GM23338 (cell line): ENCODE measurements around the gene JAKMIP1. TPM values are rescaled to one million over a fixed set of nuclear protein-coding genes. Genes with fewer than 3 reads are reported as not detected.

Experiments used
- ATAC-seq: fragments of 200-7000 bp; cut with Tn5 transposase; 3 replicates; pipeline ENCODE4 v1.9.1; 2020
- DNase-seq: peaks from one replicate; pipeline ENCODE4 v3.0.0-alpha.2; 2015; ENCODE audit warnings: low spot score
- H2AFZ ChIP-seq: fragments of 200-600 bp; sonication (generic); 2 replicates; pipeline ENCODE4 v1.8.0; 2016; ENCODE audit warnings: antibody characterized with exemption, mild to moderate bottlenecking, moderate library complexity
- H3F3A ChIP-seq: fragments of 200-600 bp; sonication (generic); replicated peaks from 2 replicates; pipeline ENCODE4 v1.8.0; 2017; ENCODE audit warnings: antibody characterized with exemption, mixed run types, low read depth
- H3K27ac ChIP-seq: fragments of 200-600 bp; sonication (generic); 2 replicates; pipeline ENCODE4 v1.6.1; 2016; ENCODE audit warnings: low read depth
- H3K27me3 ChIP-seq: fragments of 200-600 bp; sonication (generic); 2 replicates; pipeline ENCODE4 v1.8.0; 2016; ENCODE audit warnings: mild to moderate bottlenecking, mixed run types, moderate library complexity; ENCODE audit not compliant: insufficient read depth
- H3K36me3 ChIP-seq: fragments of 200-600 bp; sonication (generic); 2 replicates; pipeline ENCODE4 v1.8.0; 2016; ENCODE audit warnings: mild to moderate bottlenecking; ENCODE audit not compliant: insufficient read depth
- H3K4me1 ChIP-seq: fragments of 200-600 bp; sonication (generic); 2 replicates; pipeline ENCODE4 v1.8.0; 2016; ENCODE audit warnings: mild to moderate bottlenecking, moderate library complexity; ENCODE audit not compliant: insufficient read depth
- H3K4me2 ChIP-seq: fragments of 200-600 bp; sonication (generic); 2 replicates; pipeline ENCODE4 v1.7.1; 2017; ENCODE audit warnings: mixed run types
- H3K4me3 ChIP-seq: fragments of 200-600 bp; sonication (generic); 2 replicates; pipeline ENCODE4 v1.6.1; 2016; ENCODE audit warnings: mixed run types
- H3K79me2 ChIP-seq: fragments of 200-600 bp; sonication (generic); replicated peaks from 2 replicates; pipeline ENCODE4 v1.8.0; 2017; ENCODE audit warnings: mild to moderate bottlenecking; ENCODE audit not compliant: insufficient read depth
- H3K9me2 ChIP-seq: fragments of 200-600 bp; sonication (generic); 2 replicates; pipeline ENCODE4 v1.8.0; 2017; ENCODE audit not compliant: insufficient read depth
- H4K20me1 ChIP-seq: fragments of 200-600 bp; sonication (generic); replicated peaks from 2 replicates; pipeline ENCODE4 v1.8.0; 2017; ENCODE audit warnings: mild to moderate bottlenecking; ENCODE audit not compliant: insufficient read depth
- H3K27ac Mint-ChIP-seq: 2 replicates; pipeline ENCODE4 v1.8.0; 2020; ENCODE audit warnings: inconsistent platforms, mild to moderate bottlenecking, moderate library complexity, mixed read lengths
- H3K27me3 Mint-ChIP-seq: 3 replicates; pipeline ENCODE4 v1.8.0; 2022; ENCODE audit warnings: low read depth, mild to moderate bottlenecking, moderate library complexity, mixed read lengths, inconsistent platforms; ENCODE audit not compliant: insufficient read depth, poor library complexity
- H3K36me3 Mint-ChIP-seq: 3 replicates; pipeline ENCODE4 v1.8.0; 2021; ENCODE audit warnings: low read depth, mild to moderate bottlenecking, inconsistent platforms, moderate library complexity, mixed read lengths
- H3K4me1 Mint-ChIP-seq: 3 replicates; pipeline ENCODE4 v1.8.0; 2020; ENCODE audit warnings: mild to moderate bottlenecking, inconsistent platforms, mixed read lengths
- H3K4me3 Mint-ChIP-seq: 3 replicates; pipeline ENCODE4 v1.8.0; 2021; ENCODE audit warnings: moderate library complexity, mild to moderate bottlenecking, inconsistent platforms, mixed read lengths
- H3K9me3 Mint-ChIP-seq: 3 replicates; pipeline ENCODE4 v1.8.0; 2020; ENCODE audit warnings: moderate library complexity, mild to moderate bottlenecking, inconsistent platforms, mixed read lengths
- CREB1 ChIP-seq: fragments of 250-450 bp; sonication (Bioruptor Pico); IDR thresholded peaks from 2 replicates; pipeline ENCODE4 v1.5.0; 2020; ENCODE audit warnings: low read depth, mild to moderate bottlenecking, moderate library complexity
- EZH2 ChIP-seq: fragments of 200-600 bp; sonication (generic); IDR thresholded peaks from one replicate; pipeline ENCODE4 v1.8.0; 2017; ENCODE audit warnings: antibody characterized with exemption, mild to moderate bottlenecking, low read depth; ENCODE audit not compliant: unreplicated experiment
- NANOG ChIP-seq: IDR thresholded peaks from 2 replicates; pipeline ENCODE4 v1.6.1; 2016; ENCODE audit warnings: antibody characterized with exemption, borderline replicate concordance
- STAT1 ChIP-seq: IDR thresholded peaks from one replicate; pipeline ENCODE4 v1.6.1; 2016; ENCODE audit warnings: antibody characterized with exemption; ENCODE audit not compliant: unreplicated experiment
- polyA plus RNA-seq: library from polyadenylated mRNA; unstranded; fragments of >200 nt; fragmentation: Nextera tagmentation; extraction: Ambion mirVana; gene quantifications from 2 replicates; pipeline ENCODE4 v1.2.1, GENCODE V29; 2016
- total RNA-seq: library from RNA; depleted of rRNA; stranded (reverse); fragments of >200 nt; shearing (Covaris generic); gene quantifications from 2 replicates; pipeline ENCODE4 v1.2.3, GENCODE V29; 2014
- TF ChIP-seq, protein P1 (sequence below): IDR thresholded peaks from one replicate; pipeline ENCODE4 v1.6.1; 2018; ENCODE audit warnings: antibody characterized with exemption; ENCODE audit not compliant: unreplicated experiment

JAKMIP1 gene
- total and polyA plus RNA-seq, 2 experiments from 2014 or later, result 4.6 to 5.1 TPM

GRCh38 chr4:6221851-6222760 lies 21.8 kb upstream of the JAKMIP1 start:
- H3K4me3 Mint-ChIP-seq, result peak overlapping the region; percentile 88
- Histone ChIP-seq H3K4me2 (peak overlapping the region; percentile 92), H3K4me3 (peak overlapping the region; percentile 95)

DNA sequence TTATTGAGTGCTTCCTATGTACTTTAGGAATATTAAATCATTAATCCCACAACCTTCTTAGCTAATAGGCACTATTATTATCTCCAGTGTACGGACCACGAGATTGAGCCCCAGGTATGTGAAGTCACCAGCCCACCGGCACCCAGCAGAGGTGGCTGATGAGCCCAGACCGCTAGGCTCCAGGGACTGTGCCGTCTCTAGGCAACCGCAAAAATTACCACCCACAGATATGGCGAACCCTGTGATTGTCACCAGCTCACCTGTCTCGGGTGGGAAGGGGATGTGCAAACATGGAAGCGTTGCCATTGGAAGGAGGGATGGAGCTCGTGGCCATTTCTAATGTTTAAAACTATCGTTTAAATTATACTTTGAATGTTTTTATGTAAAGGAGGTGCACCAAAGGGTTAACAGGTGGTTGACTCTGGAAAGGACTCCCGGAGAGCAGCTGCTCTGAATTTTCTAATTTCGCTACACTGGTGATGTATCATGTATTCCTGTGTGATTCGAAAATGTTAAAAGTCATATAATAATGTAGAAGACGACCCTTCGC lies 21.0 kb upstream of the JAKMIP1 start:
- peak; percentile 59 for DNase-seq
- Mint-ChIP-seq H3K4me3 (peak overlapping the region; percentile 88), H3K27me3 (peaks cover 4% of the 10 kb centered on the region), H3K27ac (peak overlapping the region; percentile 71; the same call in 1 of the 2 replicates), H3K4me1 (peaks cover 9% of the 10 kb centered on the region), H3K36me3 (no peaks in the 10 kb centered on the region), H3K9me3 (peaks cover 4% of the 10 kb centered on the region; the same call in 1 of the 3 replicates)
- Histone ChIP-seq H2AFZ (peak overlapping the region; percentile 98), H3K36me3 (no peaks in the 10 kb centered on the region), H3K4me2 (peak overlapping the region; percentile 92), H3K9me2 (no peaks in the 10 kb centered on the region), H3F3A (0 out of 2 replicates have a peak, but pooled peaks cover 3% of the 10 kb centered on the region), H3K27me3 (peaks cover 14% of the 10 kb centered on the region), H3K27ac (no peak overlapping the region), H3K79me2 (no peaks in the 10 kb centered on the region), H4K20me1 (no peaks in the 10 kb centered on the region), H3K4me3 (peak overlapping the region; percentile 95), H3K4me1 (no peaks in the 10 kb centered on the region)
- TF ChIP-seq, protein P1, sequence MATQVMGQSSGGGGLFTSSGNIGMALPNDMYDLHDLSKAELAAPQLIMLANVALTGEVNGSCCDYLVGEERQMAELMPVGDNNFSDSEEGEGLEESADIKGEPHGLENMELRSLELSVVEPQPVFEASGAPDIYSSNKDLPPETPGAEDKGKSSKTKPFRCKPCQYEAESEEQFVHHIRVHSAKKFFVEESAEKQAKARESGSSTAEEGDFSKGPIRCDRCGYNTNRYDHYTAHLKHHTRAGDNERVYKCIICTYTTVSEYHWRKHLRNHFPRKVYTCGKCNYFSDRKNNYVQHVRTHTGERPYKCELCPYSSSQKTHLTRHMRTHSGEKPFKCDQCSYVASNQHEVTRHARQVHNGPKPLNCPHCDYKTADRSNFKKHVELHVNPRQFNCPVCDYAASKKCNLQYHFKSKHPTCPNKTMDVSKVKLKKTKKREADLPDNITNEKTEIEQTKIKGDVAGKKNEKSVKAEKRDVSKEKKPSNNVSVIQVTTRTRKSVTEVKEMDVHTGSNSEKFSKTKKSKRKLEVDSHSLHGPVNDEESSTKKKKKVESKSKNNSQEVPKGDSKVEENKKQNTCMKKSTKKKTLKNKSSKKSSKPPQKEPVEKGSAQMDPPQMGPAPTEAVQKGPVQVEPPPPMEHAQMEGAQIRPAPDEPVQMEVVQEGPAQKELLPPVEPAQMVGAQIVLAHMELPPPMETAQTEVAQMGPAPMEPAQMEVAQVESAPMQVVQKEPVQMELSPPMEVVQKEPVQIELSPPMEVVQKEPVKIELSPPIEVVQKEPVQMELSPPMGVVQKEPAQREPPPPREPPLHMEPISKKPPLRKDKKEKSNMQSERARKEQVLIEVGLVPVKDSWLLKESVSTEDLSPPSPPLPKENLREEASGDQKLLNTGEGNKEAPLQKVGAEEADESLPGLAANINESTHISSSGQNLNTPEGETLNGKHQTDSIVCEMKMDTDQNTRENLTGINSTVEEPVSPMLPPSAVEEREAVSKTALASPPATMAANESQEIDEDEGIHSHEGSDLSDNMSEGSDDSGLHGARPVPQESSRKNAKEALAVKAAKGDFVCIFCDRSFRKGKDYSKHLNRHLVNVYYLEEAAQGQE, result no peak
- TF ChIP-seq NANOG (no peak), CREB1 (no peak)
- peak; percentile 42 for ATAC-seq

More at GRCh38 chr4:6221851-6222760, 21.8 kb upstream of the JAKMIP1 start:
- H3K27me3 Mint-ChIP-seq, result peaks cover 6% of the 10 kb centered on the region
- Histone ChIP-seq H3K4me1 (no peaks in the 10 kb centered on the region), H4K20me1 (no peaks in the 10 kb centered on the region), H3K36me3 (no peaks in the 10 kb centered on the region), H3K79me2 (no peaks in the 10 kb centered on the region), H3K27me3 (peaks cover 14% of the 10 kb centered on the region), H3K9me2 (no peaks in the 10 kb centered on the region), H3K27ac (no peak overlapping the region), H2AFZ (peak overlapping the region; percentile 98), H3F3A (0 out of 2 replicates have a peak, but pooled peaks cover 3% of the 10 kb centered on the region)
- H3K9me3 Mint-ChIP-seq, result peaks cover 4% of the 10 kb centered on the region; the same call in 1 of the 3 replicates
- ATAC-seq (peak; percentile 70), DNase-seq (peak; percentile 88)
- TF ChIP-seq, protein P1, result peak; percentile 29
- TF ChIP-seq STAT1 (no peak), EZH2 (no peak)
- peaks cover 9% of the 10 kb centered on the region for H3K4me1 Mint-ChIP-seq
- H3K27ac Mint-ChIP-seq, result peak overlapping the region; percentile 71; the same call in 1 of the 2 replicates
- H3K36me3 Mint-ChIP-seq, result no peaks in the 10 kb centered on the region
